SKM-1 (cell line): ENCODE measurements around the gene TRAPPC8.
"Not testable (repeated sequence)": the region's sequence is repeated elsewhere in the genome, so short reads cannot be mapped to it uniquely, and the experiment has no call there.

Source experiments
- DNase-seq: peaks from one replicate; lab custom pipeline; 2025; ENCODE audit not compliant: unreplicated experiment; lab: John Stamatoyannopoulos, UW

The TRAPPC8 gene

GRCh38 chr18:31877900-31878299 is 65.0 kb downstream of the TRAPPC8 start:
- no peak for DNase-seq

DNA sequence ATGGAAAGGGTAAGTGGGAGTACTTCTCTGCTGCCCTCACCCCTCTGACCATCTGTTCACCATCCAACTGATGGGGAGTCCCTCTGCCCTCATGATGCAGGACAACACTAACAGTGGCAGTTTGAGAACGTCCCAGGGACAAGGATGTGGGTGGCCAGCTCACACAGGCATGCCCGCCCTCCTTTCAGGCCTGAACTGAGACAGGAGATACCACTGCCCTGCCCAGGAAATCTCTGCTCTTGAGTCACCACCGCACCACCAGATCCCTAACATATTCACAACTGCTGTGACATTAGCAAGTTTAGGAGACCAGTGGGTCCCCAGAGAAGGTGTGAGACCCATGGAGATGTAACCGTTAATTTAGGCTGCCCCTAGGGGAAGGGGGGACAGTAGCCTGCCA is 66.2 kb downstream of the TRAPPC8 start:
- no peak for DNase-seq

DNA sequence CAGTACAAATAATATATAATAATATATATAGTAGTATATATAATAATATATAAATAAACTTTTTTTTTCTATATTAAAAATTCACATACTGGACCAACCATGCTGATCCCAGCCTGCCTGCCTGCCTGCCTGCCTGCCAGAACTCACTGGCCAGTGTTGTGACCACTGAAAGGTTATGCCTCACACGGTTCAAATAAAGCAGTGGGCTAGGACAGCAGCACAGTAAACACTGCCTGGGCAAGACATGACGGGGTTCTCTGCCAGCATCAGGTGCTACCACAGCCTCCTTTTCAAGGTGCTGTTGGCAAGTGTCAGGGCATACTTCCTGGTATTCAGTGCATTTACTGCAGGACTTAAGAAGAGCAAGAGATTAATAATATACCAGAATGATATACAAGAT is 67.6 kb downstream of the TRAPPC8 start:
- no peak for DNase-seq

- no peak for DNase-seq
These were observed 79.8 kb downstream of the TRAPPC8 start for GRCh38 chr18:31863103-31863502.

DNA sequence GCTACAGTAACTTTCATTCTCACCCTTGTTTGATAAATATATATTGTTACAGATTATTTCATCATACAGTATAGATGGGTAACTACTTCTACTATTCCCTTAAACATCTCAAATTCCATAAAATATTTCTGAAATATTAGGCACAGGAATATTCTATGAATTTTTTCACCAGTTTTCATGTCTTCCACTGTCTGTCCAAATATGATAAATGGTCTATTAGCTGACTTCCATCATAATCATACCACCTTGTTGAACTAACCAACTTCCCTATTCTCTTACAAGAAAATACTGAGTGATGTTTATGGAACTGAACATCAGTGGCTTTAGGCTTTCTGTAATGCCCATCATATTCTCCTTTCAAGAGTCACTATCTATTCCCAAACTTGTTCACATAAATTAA is 82.4 kb downstream of the TRAPPC8 start:
- DNase-seq = no peak

GRCh38 chr18:31857526-31858106 is 85.3 kb downstream of the TRAPPC8 start:
- no peak for DNase-seq

- DNase-seq = no peak
These were observed 92.1 kb downstream of the TRAPPC8 start for GRCh38 chr18:31850844-31851243.

GRCh38 chr18:31840499-31840898 is 102.4 kb downstream of the TRAPPC8 start:
- no peak for DNase-seq

DNA sequence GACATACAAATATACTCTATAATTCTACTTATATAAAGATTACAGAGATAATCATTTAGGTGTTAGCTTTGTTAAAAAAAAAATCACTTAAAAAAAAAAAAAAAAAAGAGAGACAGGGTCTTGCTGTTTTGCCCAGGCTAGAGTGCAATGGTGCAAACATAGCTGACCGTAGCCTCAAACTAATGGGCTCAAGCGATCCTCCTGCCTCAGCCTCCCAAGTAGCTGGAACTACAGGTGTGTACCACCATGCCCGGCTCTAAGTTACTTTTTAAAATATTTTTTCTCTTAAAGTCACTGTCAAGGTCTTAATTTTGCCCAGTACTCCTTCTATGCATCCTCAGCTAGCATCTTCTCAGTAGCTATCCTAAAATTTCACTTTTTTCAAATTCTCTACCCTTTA is 105.0 kb downstream of the TRAPPC8 start:
- no peak for DNase-seq

- DNase-seq = no peak
These were observed 107.3 kb downstream of the TRAPPC8 start for GRCh38 chr18:31835528-31836133.

DNA sequence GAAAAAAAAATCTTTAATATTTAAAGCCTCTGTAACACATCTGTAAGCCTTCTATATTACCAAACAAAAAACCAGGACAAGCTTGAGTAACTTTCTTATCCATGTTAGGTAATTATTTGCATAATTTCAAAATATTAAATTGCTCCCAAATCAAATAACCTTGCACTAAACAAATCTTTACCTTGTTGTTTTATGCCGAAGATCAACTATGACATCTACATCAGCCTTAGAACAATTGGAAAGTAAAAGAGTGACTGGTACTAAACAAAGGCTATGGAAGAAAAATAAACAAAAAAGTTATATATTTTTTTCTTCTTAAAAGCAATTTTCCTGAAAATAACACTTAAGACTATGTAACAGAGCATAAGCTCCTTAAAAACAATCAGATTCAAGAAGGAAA is 111.0 kb downstream of the TRAPPC8 start:
- no peak for DNase-seq

GRCh38 chr18:31830686-31831085 is 112.2 kb downstream of the TRAPPC8 start:
- DNase-seq = no peak

DNA sequence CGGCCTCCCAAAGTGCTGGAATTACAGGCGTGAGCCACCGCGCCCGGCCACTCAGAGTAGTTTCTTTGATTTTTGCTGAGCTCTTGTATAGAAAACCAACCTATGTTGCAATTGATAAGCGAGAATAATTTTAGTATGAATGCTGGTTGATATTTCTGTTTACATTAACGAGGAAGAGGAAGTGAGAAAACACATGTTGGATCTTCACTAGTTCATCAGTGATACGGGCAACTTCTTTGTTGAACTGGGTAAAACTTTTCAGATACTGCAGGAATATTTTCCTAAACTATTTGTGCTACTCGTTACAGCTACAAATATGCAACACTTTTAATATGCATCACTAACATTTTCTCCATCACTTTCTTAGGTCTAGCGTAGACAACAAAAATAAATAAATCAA is 114.3 kb downstream of the TRAPPC8 start:
- no peak for DNase-seq

DNA sequence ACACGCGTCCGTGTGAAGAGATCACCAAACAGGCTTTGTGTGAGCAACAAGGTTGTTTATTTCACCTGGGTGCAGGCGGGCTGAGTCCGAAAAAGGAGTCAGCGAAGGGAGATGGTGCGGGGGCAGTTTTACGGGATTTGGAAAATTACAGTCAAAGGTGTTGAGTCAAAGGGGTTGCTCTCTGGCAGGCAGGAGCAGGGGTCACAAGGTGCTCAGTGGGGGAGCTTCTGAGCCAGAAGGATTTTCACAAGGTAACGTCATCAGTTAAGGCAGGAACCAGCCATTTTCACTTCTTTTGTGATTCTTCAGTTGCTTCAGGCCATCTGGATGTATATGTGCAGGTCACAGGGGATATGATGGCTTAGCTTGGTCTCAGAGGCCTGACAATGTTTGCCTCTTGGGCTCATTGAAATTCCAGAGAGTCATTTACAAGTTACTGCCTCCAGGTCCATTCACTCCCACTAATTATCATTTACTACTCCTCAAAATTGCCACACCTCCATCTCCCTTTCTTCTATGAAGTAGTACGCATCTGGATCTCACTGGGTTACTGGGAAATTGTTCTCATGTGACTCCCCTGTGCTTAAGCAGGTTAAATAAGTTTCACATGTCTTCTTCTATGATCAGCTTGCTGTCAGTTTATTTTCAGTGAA is 116.1 kb downstream of the TRAPPC8 start:
- DNase-seq = not testable (repeated sequence)

DNA sequence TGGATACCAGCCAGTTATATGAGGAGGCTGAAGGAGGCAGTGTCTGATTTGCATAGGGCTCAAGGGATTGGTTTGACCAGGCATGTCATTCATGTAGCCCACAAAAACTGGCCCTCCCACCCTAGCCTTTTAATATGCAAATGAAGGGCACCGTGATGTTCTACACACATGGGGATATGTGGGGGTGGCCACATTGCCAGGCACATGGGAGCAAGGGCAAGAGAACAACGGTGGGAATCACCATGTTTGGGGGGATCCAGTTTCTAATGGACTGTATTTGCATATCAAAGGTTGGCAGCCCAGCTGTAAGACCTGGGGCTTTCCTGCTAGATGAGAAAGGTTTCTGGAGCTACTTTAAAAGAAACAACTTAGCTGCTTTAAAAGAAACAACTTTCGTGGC is 117.2 kb downstream of the TRAPPC8 start:
- no peak for DNase-seq

DNA sequence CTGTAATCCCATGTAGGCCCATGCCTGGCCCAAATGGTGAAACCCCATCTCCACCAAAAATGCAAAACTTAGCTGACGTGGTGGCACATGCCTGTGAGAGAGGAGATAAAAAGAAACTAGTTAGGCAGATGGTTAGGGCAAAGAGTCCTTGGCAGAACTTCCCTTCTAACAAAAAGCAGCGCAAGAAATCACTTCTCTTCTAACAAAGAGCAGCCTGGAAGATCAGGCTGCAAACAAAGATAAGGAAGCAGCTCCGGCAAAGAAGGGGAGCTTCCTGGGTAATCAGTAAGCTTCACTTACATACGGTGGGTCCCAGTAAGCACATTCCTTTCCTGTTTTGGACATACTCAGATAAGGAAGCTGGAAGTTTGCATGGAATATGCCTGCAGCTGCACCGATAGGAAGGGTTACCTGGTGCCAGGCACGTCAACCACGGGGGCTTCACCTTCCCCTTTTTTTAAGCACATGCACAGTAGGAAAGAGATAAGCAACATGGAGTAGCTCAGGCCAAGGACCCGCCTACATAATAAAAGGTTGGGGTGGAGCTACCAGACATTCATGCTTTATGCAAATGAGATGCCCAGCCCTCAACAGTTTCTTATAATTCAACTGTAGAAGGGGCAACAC is 121.3 kb downstream of the TRAPPC8 start:
- no peak for DNase-seq

DNA sequence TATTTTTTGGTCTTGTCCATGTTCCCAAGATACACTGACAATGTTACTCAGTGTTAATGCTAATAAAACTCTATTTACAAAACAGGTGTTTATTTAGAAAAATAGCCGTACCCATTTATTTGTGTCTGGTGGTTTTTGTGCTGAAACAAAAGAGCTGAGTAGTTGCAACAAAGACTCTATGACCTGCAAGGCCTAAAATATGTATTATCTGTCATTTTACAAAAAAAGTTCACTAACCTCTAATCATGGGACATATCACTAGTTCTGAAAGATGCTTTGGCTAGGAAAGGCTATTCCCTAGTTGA is 123.1 kb downstream of the TRAPPC8 start:
- no peak for DNase-seq

GRCh38 chr18:31819106-31819924 is 123.6 kb downstream of the TRAPPC8 start:
- DNase-seq = peak; percentile 78

- no peak for DNase-seq
These were observed 128.8 kb downstream of the TRAPPC8 start for GRCh38 chr18:31814132-31814531.

GRCh38 chr18:31810336-31811130 is 132.4 kb downstream of the TRAPPC8 start:
- DNase-seq = not testable (repeated sequence)

DNA sequence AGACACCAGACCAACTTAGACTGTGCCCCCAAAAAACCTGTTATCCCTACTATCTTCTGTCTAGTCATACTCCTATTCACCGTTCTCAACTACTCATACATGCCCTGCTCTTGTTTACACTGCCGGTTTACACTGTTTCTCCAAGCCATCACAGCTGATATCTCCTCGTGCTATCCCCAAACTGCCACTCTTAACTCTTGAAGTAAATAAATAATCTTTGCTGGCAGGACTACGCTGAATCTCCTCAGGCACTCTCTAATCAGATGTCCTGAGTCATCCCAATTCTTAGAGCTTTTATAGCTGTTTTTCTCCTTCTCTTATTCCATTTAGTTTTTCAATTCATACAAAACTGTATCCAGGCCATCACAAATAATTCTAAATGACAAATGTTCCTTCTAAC is 133.9 kb downstream of the TRAPPC8 start:
- not testable (repeated sequence) for DNase-seq
